Measurements from ENCODE around the gene SUPT3H. TPM values are rescaled to one million over a fixed set of nuclear protein-coding genes. Genes with fewer than 3 reads are reported as not detected.
A peak's percentile ranks its signal among the peaks of the same experiment; 100 is the strongest.

SUPT3H gene
- total RNA-seq, 3 donors from 2014 or later (not counting 1 experiment from before 2014, with no cell fraction given): 7.3 to 10.9 (median 9.9) TPM

- Mint-ChIP-seq H3K27me3 (ENCODE audit: low read depth in 2 of 2) (peaks cover 57 to 59% of the 10 kb centered on the region in 2 donors), H3K27ac (peak overlapping the region in 1 of 2 donors; percentile 45), H3K9me3 (no peaks in the 10 kb centered on the region), H3K4me1 (peaks cover 21 to 57% of the 10 kb centered on the region in 2 donors), H3K4me3 (peak overlapping the region; percentile 94), H3K36me3 (no peaks in the 10 kb centered on the region)
- TF ChIP-seq CTCF (IDR thresholded peaks at IDR 0.05): no peak
- H3K4me3 ChIP-seq (ENCODE audit: low read length): peak overlapping the region; percentile 51
- no peaks in the 10 kb centered on the region for H3K9me3 ChIP-seq (ENCODE audit: control insufficient read depth, insufficient read depth, low read length)
- H3K4me1 ChIP-seq (ENCODE audit: control insufficient read depth, insufficient read depth, low read length): peaks cover 49% of the 10 kb centered on the region
- peak overlapping the region; percentile 22 for H3K27ac ChIP-seq (ENCODE audit: low read length)
- ATAC-seq (peak; percentile 20 to 28 (median 23)), DNase-seq (peak; percentile 26 to 75)
- intact Hi-C loops (cut with micrococcal nuclease): loop anchor here (5.0 kb wide), 2 partner anchors 258 to 762 kb away; no protein-coding TSS in a partner anchor
- WGBS (ENCODE audit: insufficient coverage): 2% methylated on average over 37 of the region's 38 CpGs
- H3K27me3 ChIP-seq (ENCODE audit: control insufficient read depth, insufficient read depth, low read length): peaks cover 13% of the 10 kb centered on the region
- no peaks in the 10 kb centered on the region for H3K36me3 ChIP-seq (ENCODE audit: control insufficient read depth, insufficient read depth, low read length)
These were observed 41.9 kb upstream of the SUPT3H start for GRCh38 chr6:45419571-45420082.

GRCh38 chr6:45417436-45417835, 39.7 kb upstream of the SUPT3H start:
- peaks cover 31% of the 10 kb centered on the region for H3K4me1 ChIP-seq (ENCODE audit: control insufficient read depth, insufficient read depth, low read length)
- no peaks in the 10 kb centered on the region for H3K9me3 Mint-ChIP-seq
- TF ChIP-seq CTCF (IDR thresholded peaks at IDR 0.05): no peak
- no peak overlapping the region for H3K27ac Mint-ChIP-seq
- peaks cover 11% of the 10 kb centered on the region for H3K27me3 ChIP-seq (ENCODE audit: control insufficient read depth, insufficient read depth, low read length)
- ATAC-seq (no peak), DNase-seq (no peak)
- H3K4me1 Mint-ChIP-seq: peaks cover 21 to 39% of the 10 kb centered on the region in 2 donors
- H3K27me3 Mint-ChIP-seq (ENCODE audit: low read depth in 2 of 2): peaks cover 51 to 58% of the 10 kb centered on the region in 2 donors
- H3K36me3 ChIP-seq (ENCODE audit: control insufficient read depth, insufficient read depth, low read length): no peaks in the 10 kb centered on the region
- intact Hi-C loops (cut with micrococcal nuclease): loop anchor here (5.0 kb wide), 1 partner anchor 760 kb away; no protein-coding TSS in a partner anchor
- H3K27ac ChIP-seq (ENCODE audit: low read length): no peak overlapping the region
- H3K36me3 Mint-ChIP-seq: no peaks in the 10 kb centered on the region
- WGBS (ENCODE audit: insufficient coverage): 100% methylated on average over 1 of the region's 2 CpGs
- no peak overlapping the region for H3K4me3 Mint-ChIP-seq
- no peaks in the 10 kb centered on the region for H3K9me3 ChIP-seq (ENCODE audit: control insufficient read depth, insufficient read depth, low read length)
- no peak overlapping the region for H3K4me3 ChIP-seq (ENCODE audit: low read length)

DNA sequence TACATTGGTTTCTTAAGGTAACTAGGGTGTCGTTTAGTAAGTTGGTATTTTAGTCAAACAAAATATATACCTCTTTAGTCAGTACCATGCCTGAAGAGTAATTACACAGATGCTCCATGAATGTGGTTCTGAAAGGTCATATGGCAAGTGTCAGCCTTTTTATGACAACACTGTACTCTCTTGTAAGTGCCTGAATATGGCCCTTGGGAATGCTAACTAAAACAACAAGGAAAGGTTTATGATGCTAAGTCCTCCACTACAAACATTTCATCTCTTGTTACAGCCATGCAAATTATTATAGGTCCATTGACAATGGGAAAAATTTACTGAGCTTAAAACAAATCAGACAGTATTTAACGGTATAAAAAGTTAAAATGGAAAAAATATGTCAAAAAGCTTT, 39.0 kb upstream of the SUPT3H start:
- no peak overlapping the region for H3K4me3 ChIP-seq (ENCODE audit: low read length)
- DNase-seq (no peak), ATAC-seq (no peak)
- no peak for TF ChIP-seq CTCF (IDR thresholded peaks at IDR 0.05)
- peaks cover 28% of the 10 kb centered on the region for H3K4me1 ChIP-seq (ENCODE audit: control insufficient read depth, insufficient read depth, low read length)
- H3K36me3 Mint-ChIP-seq: no peaks in the 10 kb centered on the region
- H3K27ac ChIP-seq (ENCODE audit: low read length): no peak overlapping the region
- peaks cover 46 to 58% of the 10 kb centered on the region in 2 donors for H3K27me3 Mint-ChIP-seq (ENCODE audit: low read depth in 2 of 2)
- no peaks in the 10 kb centered on the region for H3K36me3 ChIP-seq (ENCODE audit: control insufficient read depth, insufficient read depth, low read length)
- WGBS (ENCODE audit: insufficient coverage): 90% methylated on average over 1 of the region's 2 CpGs
- H3K9me3 Mint-ChIP-seq: no peaks in the 10 kb centered on the region
- intact Hi-C loops (cut with micrococcal nuclease): loop anchor here (5.0 kb wide), 1 partner anchor 759 kb away; no protein-coding TSS in a partner anchor
- no peaks in the 10 kb centered on the region for H3K9me3 ChIP-seq (ENCODE audit: control insufficient read depth, insufficient read depth, low read length)
- peaks cover 11% of the 10 kb centered on the region for H3K27me3 ChIP-seq (ENCODE audit: control insufficient read depth, insufficient read depth, low read length)
- H3K27ac Mint-ChIP-seq: no peak overlapping the region
- H3K4me3 Mint-ChIP-seq: no peak overlapping the region
- peaks cover 19 to 32% of the 10 kb centered on the region in 2 donors for H3K4me1 Mint-ChIP-seq
